ENCODE measurements around the gene AMPD1. TPM values are rescaled to one million over a fixed set of nuclear protein-coding genes. Genes with fewer than 3 reads are reported as not detected.

The AMPD1 gene
- total RNA-seq = under 1 TPM; 0.23 to 0.40 TPM

DNA sequence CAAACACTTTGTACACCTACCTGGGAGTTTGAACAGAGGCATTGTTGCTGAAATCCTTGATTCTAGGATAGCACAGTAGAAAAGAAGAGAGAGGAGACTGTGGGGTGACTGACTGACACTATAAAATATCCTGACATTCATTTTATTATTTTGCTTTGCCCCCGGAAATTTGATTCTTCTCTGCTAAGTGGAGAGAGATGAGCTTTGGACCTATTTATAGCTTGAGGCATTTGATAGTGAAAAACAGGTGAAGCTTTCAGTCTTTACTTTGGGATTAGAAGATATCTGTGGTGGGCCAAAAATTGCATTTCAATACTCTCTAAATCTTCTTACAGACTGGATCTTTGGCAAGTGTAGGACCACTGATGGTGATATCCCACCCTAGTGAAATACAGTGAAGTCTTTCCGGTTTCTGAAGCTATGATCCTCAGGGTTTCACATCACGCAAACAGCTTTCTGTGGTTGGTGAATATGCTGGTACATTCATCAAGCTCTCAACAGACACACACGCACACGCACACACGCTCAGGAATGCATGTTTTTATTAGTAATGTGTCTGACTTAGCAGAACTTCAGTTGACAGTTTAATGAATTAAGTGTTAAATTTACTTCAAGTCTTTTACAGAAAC, at the start of gene AMPD1:
TSS of gene AMPD1 (minus strand) at position 117 of the 629 bp plus-strand sequence. CDS start at position 42, 75 bp downstream.
- WGBS = 23% methylated on average over 6 of the region's 6 CpGs
- Histone ChIP-seq H3K36me3 (no peaks in the 10 kb centered on the region), H3K27me3 (replicated peaks; ENCODE audit: insufficient read depth) (no peaks in the 10 kb centered on the region), H3K4me1 (replicated peaks) (no peaks in the 10 kb centered on the region), H3K9me3 (no peaks in the 10 kb centered on the region), H3K27ac (no peak within 1 kb of the TSS), H3K4me3 (no peak within 1 kb of the TSS)
- TF ChIP-seq POLR2A (IDR thresholded peaks at IDR 0.05) = no peak
- TF ChIP-seq, protein P1, sequence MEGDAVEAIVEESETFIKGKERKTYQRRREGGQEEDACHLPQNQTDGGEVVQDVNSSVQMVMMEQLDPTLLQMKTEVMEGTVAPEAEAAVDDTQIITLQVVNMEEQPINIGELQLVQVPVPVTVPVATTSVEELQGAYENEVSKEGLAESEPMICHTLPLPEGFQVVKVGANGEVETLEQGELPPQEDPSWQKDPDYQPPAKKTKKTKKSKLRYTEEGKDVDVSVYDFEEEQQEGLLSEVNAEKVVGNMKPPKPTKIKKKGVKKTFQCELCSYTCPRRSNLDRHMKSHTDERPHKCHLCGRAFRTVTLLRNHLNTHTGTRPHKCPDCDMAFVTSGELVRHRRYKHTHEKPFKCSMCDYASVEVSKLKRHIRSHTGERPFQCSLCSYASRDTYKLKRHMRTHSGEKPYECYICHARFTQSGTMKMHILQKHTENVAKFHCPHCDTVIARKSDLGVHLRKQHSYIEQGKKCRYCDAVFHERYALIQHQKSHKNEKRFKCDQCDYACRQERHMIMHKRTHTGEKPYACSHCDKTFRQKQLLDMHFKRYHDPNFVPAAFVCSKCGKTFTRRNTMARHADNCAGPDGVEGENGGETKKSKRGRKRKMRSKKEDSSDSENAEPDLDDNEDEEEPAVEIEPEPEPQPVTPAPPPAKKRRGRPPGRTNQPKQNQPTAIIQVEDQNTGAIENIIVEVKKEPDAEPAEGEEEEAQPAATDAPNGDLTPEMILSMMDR (IDR thresholded peaks at IDR 0.05) = no peak
- TF ChIP-seq POLR2AphosphoS5 (IDR thresholded peaks at IDR 0.05) = no peak
- DNase-seq (ENCODE audit: low spot score) = no peak
- intact Hi-C loops (cut with DNase I) = no loop called here

DNA sequence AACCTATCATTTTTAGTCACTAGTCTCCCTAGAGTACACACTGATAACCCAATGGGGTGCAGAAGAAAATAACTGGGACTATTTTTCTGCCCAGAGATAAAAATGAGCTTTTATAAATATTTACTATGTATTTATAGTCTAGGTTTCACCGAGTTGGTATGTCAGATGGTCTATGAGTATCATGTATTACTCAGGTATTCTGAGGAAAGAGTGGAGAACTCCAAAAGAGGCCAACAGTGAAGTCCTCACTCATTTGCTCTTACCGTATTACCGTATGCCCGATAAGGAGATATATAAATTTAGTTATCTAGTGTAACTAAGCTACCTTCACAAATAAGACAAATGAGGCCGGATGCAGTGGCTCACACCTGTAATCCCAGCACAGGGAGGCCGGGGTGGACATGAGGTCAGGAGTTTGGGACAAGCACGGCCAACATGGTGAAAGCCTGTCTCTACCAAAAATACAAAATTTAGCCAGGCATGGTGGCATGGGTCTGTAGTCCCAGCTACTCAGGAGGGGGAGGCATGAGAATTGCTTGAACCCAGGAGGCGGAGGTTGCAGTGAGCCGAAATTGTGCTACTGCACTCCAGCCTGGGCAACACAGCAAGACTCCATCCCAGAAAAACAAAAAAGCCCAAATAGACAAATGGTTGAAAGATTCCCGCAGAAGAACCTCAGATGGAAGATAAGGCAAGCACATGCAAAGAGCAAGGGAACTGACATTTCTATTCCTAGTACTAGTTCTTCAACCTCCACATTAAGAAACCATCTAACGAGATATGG, 46.8 kb upstream of the AMPD1 start:
- Histone ChIP-seq H3K9me3 (no peaks in the 10 kb centered on the region), H3K27ac (no peak overlapping the region)
- intact Hi-C loops (cut with DNase I) = no loop called here

DNA sequence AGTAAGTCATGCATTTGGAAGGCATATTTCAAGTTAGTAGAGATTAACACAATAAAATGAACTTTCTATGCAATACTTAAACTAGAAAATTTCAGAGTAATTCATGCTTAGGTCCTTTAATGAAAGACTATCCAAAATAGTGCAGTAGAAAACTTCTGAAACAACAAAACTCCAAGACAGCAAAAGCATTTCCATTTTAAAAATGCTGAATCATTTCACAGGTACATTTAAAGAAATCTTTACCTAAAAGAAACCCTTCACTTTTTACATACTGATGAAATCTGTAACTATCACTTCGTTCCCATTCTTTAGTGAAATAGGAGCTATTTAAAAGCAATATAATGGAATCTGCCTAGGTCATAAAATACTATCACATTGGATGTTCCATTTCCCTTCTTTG, 45.0 kb upstream of the AMPD1 start:
- no peak overlapping the region for H3K4me3 ChIP-seq
- DNase-seq (ENCODE audit: low spot score) = no peak
- no peaks in the 10 kb centered on the region for H3K9me3 ChIP-seq
- H3K27ac ChIP-seq = no peak overlapping the region
- intact Hi-C loops (cut with DNase I) = no loop called here
- H3K27me3 ChIP-seq (replicated peaks; ENCODE audit: insufficient read depth) = no peaks in the 10 kb centered on the region
- WGBS = 95% methylated on average over 1 of the region's 1 CpG
- no peaks in the 10 kb centered on the region for H3K4me1 ChIP-seq (replicated peaks)
- TF ChIP-seq, protein P1 (IDR thresholded peaks at IDR 0.05) = no peak
- TF ChIP-seq POLR2A (IDR thresholded peaks at IDR 0.05) = no peak
- no peak for TF ChIP-seq POLR2AphosphoS5 (IDR thresholded peaks at IDR 0.05)
- H3K36me3 ChIP-seq = no peaks in the 10 kb centered on the region

More for the DNA sequence above, 46.8 kb upstream of the AMPD1 start:
- Histone ChIP-seq H3K36me3 (no peaks in the 10 kb centered on the region), H3K4me1 (replicated peaks) (no peaks in the 10 kb centered on the region), H3K27me3 (replicated peaks; ENCODE audit: insufficient read depth) (no peaks in the 10 kb centered on the region), H3K4me3 (no peak overlapping the region)
- 94% methylated on average over 11 of the region's 11 CpGs for WGBS
- TF ChIP-seq POLR2A (IDR thresholded peaks at IDR 0.05) (no peak), POLR2AphosphoS5 (IDR thresholded peaks at IDR 0.05) (no peak)
- TF ChIP-seq, protein P1 (IDR thresholded peaks at IDR 0.05) = no peak
- no peak for DNase-seq (ENCODE audit: low spot score)

DNA sequence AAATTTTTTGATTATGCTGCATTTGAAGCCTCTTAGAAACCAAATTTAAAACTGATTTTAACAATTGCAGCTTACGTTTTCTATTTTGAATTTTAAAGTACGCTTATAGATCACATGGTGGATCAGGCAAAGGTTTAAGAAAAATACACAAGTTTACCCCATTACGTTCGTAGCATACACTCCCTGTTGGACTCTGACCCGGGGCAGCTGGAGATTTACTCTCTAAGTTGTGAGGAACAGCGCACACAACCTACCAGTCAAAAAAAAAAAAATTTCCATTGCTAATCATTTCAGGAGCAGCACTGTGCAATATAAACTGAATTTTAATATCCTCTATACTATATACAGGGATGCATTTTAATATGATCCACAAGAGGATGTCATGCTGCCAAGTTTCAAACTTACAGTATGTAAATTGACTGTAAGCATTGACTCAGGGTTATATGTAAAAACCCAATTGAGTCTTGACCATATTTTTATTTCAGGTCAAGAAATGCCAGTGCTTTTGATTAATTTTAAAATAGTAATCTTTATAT, 42.0 kb upstream of the AMPD1 start:
- H3K9me3 ChIP-seq = no peaks in the 10 kb centered on the region
- H3K4me1 ChIP-seq (replicated peaks) = no peaks in the 10 kb centered on the region
- TF ChIP-seq POLR2A (IDR thresholded peaks at IDR 0.05) (no peak), POLR2AphosphoS5 (IDR thresholded peaks at IDR 0.05) (no peak)
- TF ChIP-seq, protein P1 (IDR thresholded peaks at IDR 0.05) = no peak
- H3K27ac ChIP-seq = no peak overlapping the region
- no peak overlapping the region for H3K4me3 ChIP-seq
- H3K36me3 ChIP-seq = peaks cover 0 to 8% of the 10 kb centered on the region in 2 donors
- H3K27me3 ChIP-seq (replicated peaks; ENCODE audit: insufficient read depth) = no peaks in the 10 kb centered on the region
- no peak for DNase-seq (ENCODE audit: low spot score)
- intact Hi-C loops (cut with DNase I) = no loop called here
- 96% methylated on average over 6 of the region's 6 CpGs for WGBS
